ENCODE results near the gene ERC1. TPM values are rescaled to one million over a fixed set of nuclear protein-coding genes. Genes with fewer than 3 reads are reported as not detected.

The ERC1 gene
- total and polyA plus RNA-seq, 2 of the 4 experiments (the other 2 are of a cell fraction) = 11.6 to 25.6 TPM

GRCh38 chr12:1103632-1104031, 112.6 kb downstream of the ERC1 start:
- Histone ChIP-seq H4K5ac (ENCODE audit: low read depth, low read length) (no peak overlapping the region), H4K91ac (ENCODE audit: insufficient read depth, low read depth, low read length) (no peak overlapping the region), H2BK20ac (ENCODE audit: low read depth, low read length) (no peak overlapping the region), H3K9ac (ENCODE audit: low read depth, low read length) (no peak overlapping the region), H2AFZ (replicated peaks; ENCODE audit: low read length, poor library complexity) (no peak overlapping the region), H3K4me3 (ENCODE audit: insufficient read depth, low read depth, low read length) (no peak overlapping the region), H3K27me3 (ENCODE audit: control insufficient read depth, insufficient read depth, low read length) (no peaks in the 10 kb centered on the region), H3K79me1 (ENCODE audit: low read depth in 1 of 2, low read length in 2 of 2) (peaks cover 54 to 61% of the 10 kb centered on the region in 2 experiments), H3K9me3 (ENCODE audit: control insufficient read depth, insufficient read depth, low read length) (no peaks in the 10 kb centered on the region), H3K4ac (ENCODE audit: low read depth, low read length) (no peak overlapping the region), H3K4me2 (ENCODE audit: low read depth, low read length) (no peak overlapping the region), H3K18ac (ENCODE audit: low read depth, low read length) (no peak overlapping the region), H3K4me1 (ENCODE audit: control insufficient read depth, insufficient read depth, low read length) (peaks cover 4% of the 10 kb centered on the region; the same call in 1 of the 2 replicates), H3K36me3 (ENCODE audit: control insufficient read depth, insufficient read depth, low read length) (peaks cover 2% of the 10 kb centered on the region), H3K23ac (ENCODE audit: low read depth, low read length) (no peak overlapping the region), H3K9me1 (ENCODE audit: insufficient read depth, low read length) (peaks cover 7% of the 10 kb centered on the region), H3K27ac (ENCODE audit: insufficient read depth, low read length) (no peak overlapping the region), H3K56ac (ENCODE audit: extremely low read depth, insufficient read depth, low read length) (no peak overlapping the region), H2AK5ac (ENCODE audit: low read depth, low read length) (no peak overlapping the region), H2BK120ac (ENCODE audit: low read depth, low read length) (no peak overlapping the region), H2BK15ac (ENCODE audit: low read depth, low read length) (no peak overlapping the region), H3K14ac (replicated peaks; ENCODE audit: low read depth, low read length) (no peak overlapping the region), H2BK5ac (ENCODE audit: low read depth, low read length, poor library complexity, severe bottlenecking) (no peak overlapping the region), H2AK9ac (replicated peaks; ENCODE audit: low read depth, low read length, poor library complexity) (no peak overlapping the region), H4K20me1 (ENCODE audit: insufficient read depth, low read length) (peaks cover 18% of the 10 kb centered on the region), H4K8ac (ENCODE audit: low read depth in 2 of 2, low read length in 2 of 2) (no peak overlapping the region)
- TF ChIP-seq NFE2L2 (IDR thresholded peaks at IDR 0.05; ENCODE audit: low read depth, low read length) (no peak), FOS (IDR thresholded peaks at IDR 0.05; ENCODE audit: low read depth, low read length) (peak; percentile 25; the same call in 1 of the 2 replicates)
- TF ChIP-seq, protein P1, sequence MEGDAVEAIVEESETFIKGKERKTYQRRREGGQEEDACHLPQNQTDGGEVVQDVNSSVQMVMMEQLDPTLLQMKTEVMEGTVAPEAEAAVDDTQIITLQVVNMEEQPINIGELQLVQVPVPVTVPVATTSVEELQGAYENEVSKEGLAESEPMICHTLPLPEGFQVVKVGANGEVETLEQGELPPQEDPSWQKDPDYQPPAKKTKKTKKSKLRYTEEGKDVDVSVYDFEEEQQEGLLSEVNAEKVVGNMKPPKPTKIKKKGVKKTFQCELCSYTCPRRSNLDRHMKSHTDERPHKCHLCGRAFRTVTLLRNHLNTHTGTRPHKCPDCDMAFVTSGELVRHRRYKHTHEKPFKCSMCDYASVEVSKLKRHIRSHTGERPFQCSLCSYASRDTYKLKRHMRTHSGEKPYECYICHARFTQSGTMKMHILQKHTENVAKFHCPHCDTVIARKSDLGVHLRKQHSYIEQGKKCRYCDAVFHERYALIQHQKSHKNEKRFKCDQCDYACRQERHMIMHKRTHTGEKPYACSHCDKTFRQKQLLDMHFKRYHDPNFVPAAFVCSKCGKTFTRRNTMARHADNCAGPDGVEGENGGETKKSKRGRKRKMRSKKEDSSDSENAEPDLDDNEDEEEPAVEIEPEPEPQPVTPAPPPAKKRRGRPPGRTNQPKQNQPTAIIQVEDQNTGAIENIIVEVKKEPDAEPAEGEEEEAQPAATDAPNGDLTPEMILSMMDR (conservative IDR thresholded peaks at IDR 0.05; ENCODE audit: low read depth, low read length) = no peak
- BruUV-seq (replicated peaks) = no TSS peak
- no peak for DNase-seq
- dilution Hi-C loops (cut with HindIII; ENCODE audit: low sequenced_read_pairs, unreplicated experiment) (loop anchor here (25.0 kb wide), 1 partner anchor 459 kb away; no protein-coding TSS in a partner anchor), intact Hi-C loops (cut with micrococcal nuclease) (no loop called here), in situ Hi-C loops (cut with MboI; ENCODE audit: low sequenced_read_pairs) (no loop called here)
- ChIA-PET POLR2A (ENCODE audit: unreplicated experiment) (no interaction called here), CTCF (interaction anchor here (1.5 kb wide), 1 partner anchor 11 kb away, joined by 10 read pairs; no protein-coding TSS in a partner anchor)
- WGBS, 2 experiments (ENCODE audit: extremely low coverage in 2 of 2, insufficient read length in 1 of 2) = 100% methylated on average over 3 of the region's 3 CpGs; no CpG with 5 or more reads in 1 of the 2 experiments
- ATAC-seq (ENCODE audit: low read depth) = no peak
